CD4-positive, alpha-beta T cell treated with Interleukin-12 subunit alpha and Interleukin-12 subunit beta, for 1 hour (primary cell): Measurements from ENCODE around the gene NOC4L.

Experiments
- DNase-seq: peaks from one replicate; pipeline ENCODE4 v3.0.0-alpha.2; 2020

NOC4L gene

DNA sequence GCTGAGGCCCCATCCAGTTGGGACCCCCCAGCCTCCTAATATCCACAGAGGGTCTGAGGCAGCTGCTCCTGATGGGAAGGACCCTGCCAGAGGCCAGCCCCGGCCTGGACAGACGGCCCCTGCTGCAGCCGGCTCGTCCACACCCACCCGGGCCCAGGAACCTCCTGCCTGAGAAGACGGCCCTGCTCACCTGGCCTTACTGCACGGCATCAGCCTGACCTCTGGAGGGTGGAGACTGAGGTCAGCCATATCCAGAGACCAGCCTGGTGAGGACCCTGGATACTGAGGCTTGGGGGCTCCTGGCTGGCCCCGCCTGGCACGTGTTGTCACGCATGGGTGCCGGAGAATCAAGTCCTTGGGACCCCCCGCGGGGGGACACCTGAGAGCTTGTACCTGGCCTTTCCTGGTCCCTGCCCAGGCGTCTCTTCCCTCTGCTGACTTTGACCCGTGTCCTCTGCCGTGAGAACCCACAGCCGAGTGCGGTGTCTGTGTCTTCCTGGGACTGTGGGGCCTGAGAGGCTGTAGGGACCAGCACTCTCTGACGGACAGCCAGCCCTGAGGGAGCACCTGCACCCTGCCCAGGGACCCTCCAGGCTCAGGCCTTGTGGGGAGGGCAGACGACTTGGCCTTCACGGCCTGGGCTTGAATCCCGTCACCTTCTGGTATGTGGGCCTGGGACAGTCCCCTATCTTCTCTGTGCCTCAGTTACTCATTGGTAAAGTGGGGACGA, 57.3 kb downstream of the NOC4L start:
- DNase-seq, result no peak
